Heart left ventricle (tissue), 13 donors: Measurements from ENCODE around the gene HDLBP.
"Not testable (repeated sequence)": the region's sequence is repeated elsewhere in the genome, so short reads cannot be mapped to it uniquely, and the experiment has no call there.

ENCODE experiments used
- POLR2A ChIP-seq, 2 donors: fragments of 450-650 bp; IDR thresholded peaks; one replicate each; pipeline ENCODE4 v1.6.1; 2017; ENCODE audit warnings: antibody characterized with exemption in 2 of 2, mild to moderate bottlenecking in 2 of 2, moderate library complexity in 2 of 2
- TF ChIP-seq, protein P1 (sequence below), 12 donors: fragments of 200-600 bp; sonication (generic) in 4 of 12; IDR thresholded peaks; one replicate each; pipeline versions ENCODE4 v1.5.0 to v1.8.0; 2018 to 2022; ENCODE audit warnings: antibody characterized with exemption in 12 of 12, mild to moderate bottlenecking in 5 of 12
- donor health status: ischemic (EF 13 %, LVEDD 7.1; RV severe dilation, severe dysfunction).
- donor health status: DM: no; HTN: yes; CAD: no.
- donor health status: DM: no; HTN: no; CAD: no.
- donor health status: ischemic (EF 25% LVEDD 6.9; RV normal size, moderate dysfunction).
- donor health status: ischemic (EF 25% LVEDD 5.7; RV mildly dilated, moderate dysfunction).
- donor health status: ischemic (EF 35%, LVEDD 5.7; RV mildly dilated, moderate dysfunction).
- donor health status: nonischemic (EF 11% LVEDD 7.7; RV severe dilation, severe dysfunction).
- donor health status: DM: yes; HTN: yes; CAD: no.
- donor health status: PGD.
- donor health status: ischemic (EF 29% LVEDD 5.4; RV normal size, mild dysfunction).
- donor health status: nonischemic (EF 23%, LVEDD 6.1; RV moderate dilation, normal function).

DNA sequence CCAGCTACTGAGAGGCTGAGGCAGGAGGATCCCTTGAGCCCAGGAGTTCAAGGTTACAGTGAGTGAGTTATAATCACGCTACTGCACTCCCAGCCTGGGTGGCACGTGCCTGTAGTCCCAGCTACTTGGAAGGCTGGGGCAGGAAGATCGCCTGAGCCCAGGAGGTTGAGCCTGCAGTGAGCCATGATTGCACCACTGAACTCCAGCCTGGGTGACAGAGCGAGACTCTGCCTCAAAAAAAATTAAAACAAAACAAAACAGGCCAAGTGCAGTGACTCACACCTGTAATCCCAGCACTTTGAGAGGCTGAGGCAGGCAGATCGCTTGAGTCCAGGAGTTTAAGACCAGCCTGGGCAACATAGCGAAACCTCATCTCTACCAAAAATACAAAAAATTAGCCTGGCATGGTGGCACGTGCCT lies 22.1 kb downstream of the HDLBP start:
- TF ChIP-seq, protein P1, sequence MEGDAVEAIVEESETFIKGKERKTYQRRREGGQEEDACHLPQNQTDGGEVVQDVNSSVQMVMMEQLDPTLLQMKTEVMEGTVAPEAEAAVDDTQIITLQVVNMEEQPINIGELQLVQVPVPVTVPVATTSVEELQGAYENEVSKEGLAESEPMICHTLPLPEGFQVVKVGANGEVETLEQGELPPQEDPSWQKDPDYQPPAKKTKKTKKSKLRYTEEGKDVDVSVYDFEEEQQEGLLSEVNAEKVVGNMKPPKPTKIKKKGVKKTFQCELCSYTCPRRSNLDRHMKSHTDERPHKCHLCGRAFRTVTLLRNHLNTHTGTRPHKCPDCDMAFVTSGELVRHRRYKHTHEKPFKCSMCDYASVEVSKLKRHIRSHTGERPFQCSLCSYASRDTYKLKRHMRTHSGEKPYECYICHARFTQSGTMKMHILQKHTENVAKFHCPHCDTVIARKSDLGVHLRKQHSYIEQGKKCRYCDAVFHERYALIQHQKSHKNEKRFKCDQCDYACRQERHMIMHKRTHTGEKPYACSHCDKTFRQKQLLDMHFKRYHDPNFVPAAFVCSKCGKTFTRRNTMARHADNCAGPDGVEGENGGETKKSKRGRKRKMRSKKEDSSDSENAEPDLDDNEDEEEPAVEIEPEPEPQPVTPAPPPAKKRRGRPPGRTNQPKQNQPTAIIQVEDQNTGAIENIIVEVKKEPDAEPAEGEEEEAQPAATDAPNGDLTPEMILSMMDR (IDR thresholded peaks at IDR 0.05): not testable (repeated sequence)
- TF ChIP-seq POLR2A (IDR thresholded peaks at IDR 0.05): not testable (repeated sequence)
